Fibroblast of lung (primary cell): ENCODE results near the gene RNF186. TPM values are rescaled to one million over a fixed set of nuclear protein-coding genes. Genes with fewer than 3 reads are reported as not detected.

Source experiments
- DNase-seq, 2 donors: peaks; one replicate each; pipeline versions ENCODE4 v3.0.0 to v3.0.0-alpha.2; 2010; ENCODE audit warnings: low read depth in 2 of 2
- H2AFZ ChIP-seq: 2 replicates; pipeline ENCODE4 v1.5.1; 2012; ENCODE audit warnings: low read length, control low read depth, inconsistent platforms
- H3K27ac ChIP-seq: 2 replicates; pipeline ENCODE4 v1.5.1; 2011; ENCODE audit warnings: low read length, control low read depth; ENCODE audit not compliant: insufficient read depth
- H3K27me3 ChIP-seq: 2 replicates; pipeline ENCODE4 v1.5.1; 2011; ENCODE audit warnings: mild to moderate bottlenecking, low read length; ENCODE audit not compliant: control insufficient read depth, insufficient read depth
- H3K36me3 ChIP-seq: 2 replicates; pipeline ENCODE4 v1.5.1; 2011; ENCODE audit warnings: low read length; ENCODE audit not compliant: control insufficient read depth, insufficient read depth
- H3K4me1 ChIP-seq: 2 replicates; pipeline ENCODE4 v1.5.1; 2011; ENCODE audit warnings: low read length; ENCODE audit not compliant: control insufficient read depth, insufficient read depth; ENCODE audit errors: extremely low read depth
- H3K4me2 ChIP-seq: 2 replicates; pipeline ENCODE4 v1.5.1; 2011; ENCODE audit warnings: low read length, control low read depth; ENCODE audit not compliant: insufficient read depth; ENCODE audit errors: extremely low read depth
- H3K4me3 ChIP-seq, 4 experiments: fragments of 200-600 bp in 1 of 4; sonication (generic) in 1 of 4; replicated peaks in 1 of 4; 2 replicates each; pipeline ENCODE4 v1.5.1; 2011 to 2016; ENCODE audit warnings: low read length in 4 of 4, low read depth in 3 of 4, mild to moderate bottlenecking in 3 of 4, control low read depth in 2 of 4, inconsistent platforms in 1 of 4, mixed read lengths in 1 of 4; ENCODE audit not compliant: insufficient read depth in 1 of 4; ENCODE audit errors: control extremely low read depth in 1 of 4
- H3K79me2 ChIP-seq: 2 replicates; pipeline ENCODE4 v1.5.1; 2012; ENCODE audit warnings: mild to moderate bottlenecking, low read length, inconsistent platforms; ENCODE audit not compliant: control insufficient read depth, insufficient read depth
- H3K9ac ChIP-seq: 2 replicates; pipeline ENCODE4 v1.5.1; 2011; ENCODE audit warnings: mild to moderate bottlenecking, low read length, control low read depth; ENCODE audit not compliant: insufficient read depth
- H3K9me3 ChIP-seq: 2 replicates; pipeline ENCODE4 v1.5.1; 2012; ENCODE audit warnings: low read depth, low read length; ENCODE audit not compliant: control insufficient read depth, insufficient read depth
- H4K20me1 ChIP-seq: 2 replicates; pipeline ENCODE4 v1.5.1; 2011; ENCODE audit warnings: low read length; ENCODE audit not compliant: control insufficient read depth, insufficient read depth; ENCODE audit errors: extremely low read depth
- CTCF ChIP-seq, 2 donors: IDR thresholded peaks in 1 of 2; conservative IDR thresholded peaks in 1 of 2; 1 replicate in 1 of 2; 2 replicates in 1 of 2; pipeline ENCODE4 v1.5.1; 2011 to 2012; ENCODE audit warnings: low read length in 2 of 2, control low read depth in 1 of 2, inconsistent platforms in 1 of 2, low read depth in 1 of 2, mild to moderate bottlenecking in 1 of 2
- EZH2 ChIP-seq: IDR thresholded peaks from 2 replicates; pipeline ENCODE4 v1.5.1; 2012; ENCODE audit warnings: low read length, control low read depth, mild to moderate bottlenecking; ENCODE audit errors: missing control alignments
- polyA plus RNA-seq, 2 donors: library from polyadenylated mRNA; depleted of rRNA in 1 of 2; stranded (reverse) in 1 of 2; unstranded in 1 of 2; fragments of >200 nt; gene quantifications; 2 replicates each; pipeline ENCODE4 v1.2.1, GENCODE V29; 2011 to 2012; ENCODE audit warnings: missing spikeins in 1 of 2
- total RNA-seq: library from RNA; depleted of rRNA; stranded (reverse); fragments of >200 nt; gene quantifications from 2 replicates; pipeline ENCODE4 v1.2.1, GENCODE V29; 2014

The RNF186 gene
- total and polyA plus RNA-seq, 2 donors (not counting 1 experiment from before 2014, with no cell fraction given), result not detected

GRCh38 chr1:19859876-19860275, 44.8 kb upstream of the RNF186 start:
- Histone ChIP-seq H4K20me1 (no peaks in the 10 kb centered on the region), H3K4me2 (no peak overlapping the region), H3K79me2 (no peaks in the 10 kb centered on the region), H3K9me3 (no peaks in the 10 kb centered on the region), H3K4me1 (no peaks in the 10 kb centered on the region), H3K27ac (no peak overlapping the region), H3K4me3 (no peak overlapping the region), H3K27me3 (no peaks in the 10 kb centered on the region), H3K36me3 (no peaks in the 10 kb centered on the region), H3K9ac (no peak overlapping the region), H2AFZ (no peak overlapping the region)
- TF ChIP-seq CTCF (conservative IDR thresholded peaks at IDR 0.05 in 1 of 2, IDR thresholded peaks at IDR 0.05 in 1 of 2; ENCODE audit: low read depth in 1 of 2, low read length in 2 of 2) (no peak), EZH2 (no peak)
- DNase-seq, result no peak

GRCh38 chr1:19858893-19859292, 43.8 kb upstream of the RNF186 start:
- Histone ChIP-seq H3K4me2 (no peak overlapping the region), H3K4me3 (no peak overlapping the region), H3K27ac (no peak overlapping the region), H4K20me1 (no peaks in the 10 kb centered on the region), H3K36me3 (no peaks in the 10 kb centered on the region), H3K79me2 (no peaks in the 10 kb centered on the region), H3K27me3 (no peaks in the 10 kb centered on the region), H3K9ac (no peak overlapping the region), H2AFZ (no peak overlapping the region), H3K4me1 (no peaks in the 10 kb centered on the region), H3K9me3 (no peaks in the 10 kb centered on the region)
- DNase-seq, result no peak
- TF ChIP-seq EZH2 (no peak), CTCF (conservative IDR thresholded peaks at IDR 0.05 in 1 of 2, IDR thresholded peaks at IDR 0.05 in 1 of 2; ENCODE audit: low read depth in 1 of 2, low read length in 2 of 2) (no peak)

- no peak overlapping the region for H3K4me3 ChIP-seq
- H3K4me1 ChIP-seq, result no peaks in the 10 kb centered on the region
- no peak overlapping the region for H3K4me2 ChIP-seq
- no peaks in the 10 kb centered on the region for H3K36me3 ChIP-seq
- H3K27me3 ChIP-seq, result no peaks in the 10 kb centered on the region
- no peak overlapping the region for H3K9ac ChIP-seq
- H4K20me1 ChIP-seq, result no peaks in the 10 kb centered on the region
- no peak for DNase-seq
- H3K27ac ChIP-seq, result no peak overlapping the region
- H3K79me2 ChIP-seq, result no peaks in the 10 kb centered on the region
- no peak for TF ChIP-seq EZH2
- TF ChIP-seq CTCF (conservative IDR thresholded peaks at IDR 0.05 in 1 of 2, IDR thresholded peaks at IDR 0.05 in 1 of 2; ENCODE audit: low read depth in 1 of 2, low read length in 2 of 2), result no peak
- no peak overlapping the region for H2AFZ ChIP-seq
- no peaks in the 10 kb centered on the region for H3K9me3 ChIP-seq
These were observed 39.8 kb upstream of the RNF186 start for GRCh38 chr1:19854866-19855265.
